MV-4-11 (cell line): ENCODE results near the gene ASPHD2.

Source experiments
- DNase-seq: peaks from one replicate; lab custom pipeline; 2025; lab: John Stamatoyannopoulos, UW

The ASPHD2 gene

DNA sequence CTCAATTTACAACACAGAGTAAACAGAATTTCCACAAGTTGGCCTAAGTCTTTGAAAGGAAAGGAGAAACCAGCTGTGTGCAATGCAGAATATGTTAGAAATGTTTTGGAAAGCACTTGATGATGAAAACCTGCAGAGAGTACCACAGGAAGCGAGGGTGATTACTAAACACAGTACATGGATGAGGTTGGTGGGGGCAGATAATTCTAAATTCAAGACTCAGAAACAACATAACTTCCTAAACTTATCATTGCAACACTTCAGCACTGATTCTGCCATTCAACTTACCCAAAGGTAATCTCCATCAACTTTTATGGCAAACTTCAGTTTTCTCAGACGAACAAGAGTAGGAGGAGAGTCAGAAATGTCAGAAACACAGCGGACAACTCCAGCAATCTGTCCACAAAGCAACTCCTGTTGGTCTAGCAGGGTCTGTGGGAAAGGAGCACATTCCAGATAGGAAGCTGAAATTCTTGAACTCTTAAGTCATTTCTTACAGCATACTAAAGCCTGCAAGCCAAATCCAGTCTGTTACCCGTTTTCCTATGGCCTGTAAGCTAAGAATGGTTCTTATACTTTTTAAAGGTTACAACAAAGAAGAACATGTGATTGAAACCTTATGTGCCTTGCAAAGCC is 47.8 kb downstream of the ASPHD2 start:
- DNase-seq: peak; percentile 59

DNA sequence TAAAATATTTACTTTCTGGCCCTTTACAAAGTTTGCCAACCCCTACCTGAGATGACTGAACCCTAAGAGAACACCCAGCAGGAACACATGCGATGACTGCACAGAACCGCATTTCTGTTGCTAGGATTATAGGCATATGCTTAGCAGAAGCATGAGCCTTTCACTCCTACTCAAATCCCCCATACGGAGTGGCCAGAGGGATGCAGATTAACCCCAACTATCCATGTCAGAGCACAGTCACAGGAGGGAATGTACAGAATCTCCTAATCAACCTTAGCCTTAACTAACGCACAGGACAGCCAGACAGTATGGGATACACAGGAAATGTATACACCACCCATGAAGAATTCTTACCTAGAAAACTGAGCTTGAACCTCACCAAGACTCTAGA is 48.3 kb downstream of the ASPHD2 start:
- DNase-seq: no peak

DNA sequence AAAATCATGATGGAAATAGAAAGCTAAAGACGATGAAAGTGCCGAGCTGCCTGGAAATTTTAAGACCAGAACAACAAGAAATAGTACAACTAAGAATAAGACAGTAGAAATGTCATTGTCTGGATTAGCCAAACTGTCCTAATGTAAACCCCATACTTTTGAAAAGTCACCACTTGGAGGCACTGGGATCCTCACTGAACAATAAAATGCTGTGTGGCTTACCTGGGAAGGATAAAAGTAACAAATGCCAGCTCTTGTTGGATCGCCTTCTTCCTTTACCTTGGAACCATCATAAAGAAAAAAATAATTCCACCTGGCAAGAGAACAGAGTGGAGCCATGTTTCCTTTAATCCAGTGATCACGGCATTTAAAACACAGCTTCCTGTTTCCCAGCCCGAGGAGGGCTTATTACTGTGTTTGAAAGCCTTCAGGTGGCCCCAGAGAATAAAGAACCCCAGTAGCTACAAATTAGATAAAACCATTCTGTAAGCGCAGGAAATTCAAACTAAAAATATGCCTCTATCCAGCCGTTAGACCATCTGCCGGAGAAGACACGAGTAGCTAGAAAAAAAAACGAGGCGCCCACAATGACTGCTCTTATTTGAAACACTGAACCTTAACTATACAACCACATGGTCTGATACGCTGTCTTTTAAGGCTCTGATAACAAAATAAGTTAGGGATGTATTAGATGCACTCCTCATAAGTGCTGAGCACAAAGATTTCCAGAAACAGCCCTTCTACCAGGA is 50.2 kb downstream of the ASPHD2 start:
- DNase-seq: peak; percentile 58

DNA sequence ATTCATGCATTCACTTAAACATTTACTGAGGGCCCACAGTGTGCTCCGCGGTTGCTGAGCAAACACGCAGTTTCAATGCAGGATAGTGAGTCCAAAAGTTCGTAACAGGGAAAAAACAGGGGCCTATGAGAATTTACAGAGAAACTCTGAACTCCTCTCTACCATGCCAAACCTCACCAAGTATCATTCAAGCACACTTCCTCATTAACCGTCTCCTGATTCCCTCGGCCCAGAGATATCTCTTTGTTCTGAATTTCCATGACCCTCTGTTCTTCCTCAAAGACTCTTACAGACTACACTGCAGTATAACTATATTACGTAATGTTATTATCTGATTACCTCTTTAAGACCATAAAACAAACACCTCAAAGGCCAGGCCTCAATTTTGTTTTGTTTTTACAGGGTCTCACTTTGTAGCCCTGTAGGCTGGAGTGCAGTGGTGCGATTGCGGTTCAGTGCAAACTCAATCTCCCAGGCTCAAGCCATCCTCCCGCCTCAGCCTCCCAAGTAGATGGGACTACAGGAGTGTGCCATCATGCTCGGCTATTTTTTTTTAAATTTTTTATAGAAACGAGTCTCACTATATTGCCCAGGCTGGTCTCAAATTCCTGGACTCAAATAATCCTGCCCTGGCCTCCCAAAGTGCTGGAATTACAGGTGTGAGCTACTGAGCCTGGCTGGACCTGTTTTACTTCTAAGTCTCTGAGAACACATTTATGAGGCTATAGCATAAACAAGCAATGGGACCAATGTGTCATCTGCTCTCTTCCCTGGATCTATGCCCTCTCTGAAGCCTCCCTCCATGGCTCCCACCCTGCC is 50.9 kb downstream of the ASPHD2 start:
- peak; percentile 82 for DNase-seq

DNA sequence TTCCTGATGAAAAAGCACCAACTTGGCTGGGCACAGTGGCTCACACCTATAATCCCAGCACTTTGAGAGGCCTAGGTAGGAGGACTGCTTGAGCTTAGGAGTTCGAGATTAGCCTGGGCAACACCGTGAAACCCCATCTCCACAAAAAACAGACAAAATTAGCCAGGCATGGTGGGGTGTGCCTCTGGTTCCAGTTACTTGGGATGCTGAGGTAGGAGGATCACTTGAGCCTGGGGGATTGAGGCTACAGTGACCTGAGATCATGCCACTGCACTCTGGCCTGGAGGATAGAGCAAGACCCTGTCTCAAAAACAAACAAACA is 51.5 kb downstream of the ASPHD2 start:
- no peak for DNase-seq

DNA sequence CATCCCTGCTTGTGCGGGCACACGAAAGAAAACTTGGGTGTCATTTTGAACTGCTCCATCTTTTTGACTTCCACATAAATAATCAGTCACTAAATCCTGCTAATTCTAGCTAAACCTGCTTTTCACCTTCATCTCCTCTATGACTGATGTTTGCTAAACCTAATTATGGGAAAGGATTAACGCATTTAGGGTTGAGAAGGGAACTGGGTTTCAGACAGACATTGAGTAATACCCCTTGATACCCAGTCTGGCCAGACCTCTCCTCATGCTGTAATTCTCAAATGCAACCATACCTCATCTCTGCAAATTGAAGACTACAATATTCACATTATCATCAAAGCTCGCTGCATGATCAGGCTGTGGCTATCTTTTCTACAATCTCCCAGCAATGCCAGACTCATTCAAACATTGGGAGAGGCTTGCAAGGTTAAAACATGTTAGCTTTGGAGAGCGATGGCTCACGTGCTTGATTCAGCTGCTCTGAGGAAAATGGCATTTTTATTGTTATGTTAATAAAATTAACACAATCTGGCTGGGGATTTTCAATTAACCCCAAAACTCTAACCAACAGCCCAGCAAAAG is 52.1 kb downstream of the ASPHD2 start:
- peak; percentile 52 for DNase-seq

DNA sequence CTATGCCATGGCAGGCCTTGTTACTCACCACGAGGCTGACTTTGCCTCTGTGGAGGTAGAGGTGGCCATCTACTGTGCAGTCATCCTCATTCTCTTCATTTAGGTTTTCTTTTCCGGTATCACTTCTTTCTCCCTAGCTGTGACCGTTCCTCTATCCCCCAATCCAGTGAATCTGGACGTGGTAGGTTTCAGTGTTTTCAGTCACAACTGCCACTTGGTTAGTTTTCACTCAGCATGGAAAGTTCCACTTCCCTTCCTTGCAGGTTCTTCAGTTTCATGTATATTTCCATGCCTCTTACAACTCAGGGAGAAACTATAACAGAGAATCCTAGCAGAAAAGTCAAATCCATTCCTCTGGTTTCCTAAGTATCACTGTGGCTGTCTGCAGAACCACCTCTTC is 52.6 kb downstream of the ASPHD2 start:
- DNase-seq: peak; percentile 91

DNA sequence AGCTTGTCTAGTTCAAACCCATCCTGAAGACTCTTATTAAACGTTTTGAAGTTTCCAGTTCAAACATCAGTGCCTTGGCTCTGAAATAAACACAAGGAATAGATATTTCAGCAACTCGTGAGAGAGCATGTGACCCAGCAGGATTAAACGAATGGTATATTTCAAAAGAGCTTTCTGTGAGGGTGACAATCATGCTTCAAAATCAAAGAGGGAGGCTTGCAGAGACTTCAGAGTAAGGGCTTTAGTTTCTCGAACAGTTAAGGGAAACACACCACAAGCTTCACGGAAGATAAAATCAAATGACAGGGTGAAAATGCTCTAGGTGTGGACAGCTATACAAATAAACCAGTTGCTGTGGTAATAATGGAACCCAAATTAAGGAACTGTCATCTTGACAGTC is 53.1 kb downstream of the ASPHD2 start:
- peak; percentile 57 for DNase-seq

DNA sequence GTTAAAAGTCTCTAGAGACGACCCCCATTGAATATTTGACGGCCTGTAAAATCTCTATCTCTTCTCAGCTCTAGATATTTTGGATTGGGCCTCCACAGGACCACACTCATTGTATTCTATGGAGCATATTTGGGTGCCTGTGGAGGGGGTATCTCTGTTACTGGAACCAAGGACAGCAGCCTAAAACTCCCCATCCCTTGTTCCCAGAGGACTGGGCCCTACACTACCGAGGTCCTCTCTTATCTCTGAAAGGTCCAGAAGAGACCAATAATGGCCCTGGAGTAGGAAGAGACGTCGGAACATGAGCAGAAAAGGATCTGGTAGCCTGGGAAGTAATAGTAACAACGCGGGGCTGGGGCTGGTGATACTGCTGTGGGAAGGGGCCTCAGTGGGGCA is 54.0 kb downstream of the ASPHD2 start:
- DNase-seq: no peak

DNA sequence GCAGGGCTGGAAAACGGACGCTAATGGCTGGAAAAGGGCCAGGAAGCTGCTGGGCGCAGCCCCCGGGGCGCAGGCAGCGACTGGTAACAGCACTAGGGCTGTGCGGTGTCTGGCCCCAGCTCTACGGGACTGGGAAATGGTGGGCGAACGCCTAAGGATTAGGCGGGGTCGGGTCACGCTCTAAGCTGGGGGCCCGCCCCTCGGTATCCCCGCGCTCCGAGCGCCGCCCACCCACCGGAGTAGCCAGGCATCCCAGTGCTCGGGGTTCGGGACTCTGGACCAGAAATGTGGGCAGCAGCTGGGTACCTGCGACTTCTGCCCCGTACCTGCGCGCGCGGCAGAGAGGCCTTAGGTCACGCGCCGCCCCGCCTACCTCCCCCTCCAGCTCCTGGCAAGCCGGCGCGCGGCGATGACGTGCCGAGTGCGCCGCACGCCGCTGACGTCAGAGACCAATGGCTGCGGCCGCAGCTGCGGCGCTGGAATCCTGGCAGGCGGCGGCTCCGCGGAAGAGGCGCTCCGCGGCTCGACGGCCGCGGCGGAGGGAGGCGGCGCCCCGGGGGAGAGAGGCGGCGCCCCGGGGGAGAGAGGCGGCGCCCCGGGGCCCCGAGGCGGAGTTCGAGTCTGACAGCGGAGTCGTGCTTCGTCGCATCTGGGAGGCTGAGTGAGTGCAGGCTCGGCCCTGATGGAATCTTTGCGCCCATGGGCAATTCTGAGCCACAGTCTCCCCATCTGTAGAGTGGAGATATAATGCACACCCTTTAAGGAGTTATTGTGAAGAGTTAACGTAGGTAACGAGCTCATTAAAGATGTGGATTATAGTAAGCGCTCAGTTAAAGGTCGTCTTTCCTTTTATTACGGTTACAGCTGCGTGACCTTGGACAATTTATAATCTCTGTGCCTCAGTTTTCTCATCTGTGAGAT is 54.6 kb downstream of the ASPHD2 start, which contains the start of the genes HPS4 and SRRD:
HPS4 (minus strand) TSS at position 345 of the 921 bp plus-strand sequence. CDS start 2,021 bp downstream, outside the sequence.
SRRD (plus strand) TSS at position 439 of the 921 bp plus-strand sequence; CDS start at position 453, 14 bp downstream.
- DNase-seq: peak; percentile 78

DNA sequence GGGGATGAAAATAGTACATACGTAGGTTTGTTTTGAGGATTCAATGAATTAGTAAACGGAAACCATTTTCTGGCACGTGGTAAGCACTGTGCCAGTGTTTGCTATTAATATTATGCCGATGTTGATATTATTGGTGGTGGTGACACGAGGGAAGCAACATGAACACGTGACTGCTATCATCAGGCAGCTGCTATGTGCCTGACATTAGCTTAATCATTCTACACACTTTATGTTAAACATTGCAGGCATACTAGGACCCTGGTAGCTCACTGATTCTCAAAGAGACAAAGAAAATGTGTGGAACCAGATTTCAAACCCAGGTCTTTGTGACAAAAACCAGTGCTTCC is 55.3 kb downstream of the ASPHD2 start:
- DNase-seq: no peak

DNA sequence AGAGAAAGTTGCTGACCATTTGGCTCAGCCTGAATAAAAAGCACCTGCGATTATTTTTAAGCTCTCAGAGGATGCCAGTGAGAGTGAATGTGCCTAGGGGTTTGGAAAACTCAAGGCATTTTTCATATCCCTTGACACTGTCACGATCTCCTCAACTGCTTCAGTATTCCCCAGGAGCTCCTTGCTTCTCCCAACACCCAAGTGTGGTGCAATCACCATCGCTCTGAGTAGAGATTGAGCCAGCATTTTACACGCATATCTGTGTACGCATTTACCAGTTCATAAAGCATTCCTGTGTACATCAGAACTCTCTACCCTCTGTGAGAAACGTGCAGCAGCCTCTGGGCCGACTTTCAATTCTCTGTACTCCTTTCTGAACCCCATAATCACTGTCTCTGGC is 56.0 kb downstream of the ASPHD2 start:
- no peak for DNase-seq

DNA sequence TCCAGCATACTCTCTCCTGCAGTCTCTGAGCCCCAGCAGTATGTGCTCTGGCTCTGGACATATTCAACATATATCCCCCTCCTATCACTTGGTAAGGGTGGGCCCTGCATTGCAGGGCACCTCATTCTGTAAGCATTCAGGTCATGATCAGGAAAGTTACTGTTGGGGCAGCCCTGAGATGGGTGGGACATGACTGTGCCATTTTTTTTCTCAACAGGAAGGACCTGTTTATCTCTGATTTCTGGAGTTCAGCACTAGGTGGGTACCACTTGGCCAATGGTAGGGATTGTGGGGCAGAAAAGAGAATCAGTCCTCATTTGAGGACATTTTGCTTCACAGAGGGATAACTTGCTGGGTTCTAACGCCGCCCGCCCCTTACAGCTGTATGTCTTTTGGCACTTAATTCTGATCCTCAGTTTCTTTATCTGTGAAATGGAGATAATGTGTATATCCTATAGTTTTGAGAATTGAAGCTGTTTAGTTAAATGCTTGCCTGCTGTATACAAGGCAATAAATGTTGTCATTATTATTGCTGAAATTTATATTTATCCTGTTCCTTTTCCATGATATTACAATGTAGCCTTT is 56.8 kb downstream of the ASPHD2 start:
- no peak for DNase-seq

DNA sequence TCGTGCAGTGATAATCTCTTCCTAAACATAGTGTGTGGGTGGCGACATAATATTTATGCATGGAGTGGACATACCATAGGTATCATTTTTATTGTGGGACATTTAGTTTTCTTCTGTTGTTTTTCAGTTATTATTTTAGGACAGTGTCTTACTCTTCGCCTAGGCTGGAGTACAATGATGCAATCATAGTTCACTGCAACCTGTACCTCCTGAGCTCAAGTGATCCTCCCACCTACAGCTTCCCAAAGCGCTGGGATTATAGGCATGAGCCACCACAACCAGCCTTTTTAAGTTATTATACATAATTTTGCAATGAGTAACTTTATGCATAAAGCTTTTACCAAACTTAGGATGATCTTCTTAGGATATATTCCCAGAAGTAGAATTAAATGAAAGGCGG is 57.3 kb downstream of the ASPHD2 start:
- no peak for DNase-seq

DNA sequence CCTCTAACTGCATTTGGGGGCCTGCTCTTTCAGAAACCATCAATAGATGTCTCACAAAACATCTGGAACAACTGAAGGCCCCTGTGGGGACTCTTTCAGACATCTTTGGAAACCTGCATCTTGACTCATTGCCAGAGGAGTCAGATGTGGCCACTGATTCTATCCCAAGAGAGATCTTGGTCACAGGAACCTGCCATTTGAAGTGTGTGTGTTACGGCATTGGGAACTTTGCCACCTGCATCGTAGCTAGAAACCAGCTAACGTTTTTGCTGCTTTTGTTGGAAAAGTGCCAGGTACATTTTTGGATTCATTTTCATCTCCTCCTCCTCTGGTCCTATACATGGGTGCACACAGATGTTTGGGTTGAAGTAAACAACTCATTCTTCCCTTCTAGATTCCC is 58.9 kb downstream of the ASPHD2 start:
- no peak for DNase-seq

DNA sequence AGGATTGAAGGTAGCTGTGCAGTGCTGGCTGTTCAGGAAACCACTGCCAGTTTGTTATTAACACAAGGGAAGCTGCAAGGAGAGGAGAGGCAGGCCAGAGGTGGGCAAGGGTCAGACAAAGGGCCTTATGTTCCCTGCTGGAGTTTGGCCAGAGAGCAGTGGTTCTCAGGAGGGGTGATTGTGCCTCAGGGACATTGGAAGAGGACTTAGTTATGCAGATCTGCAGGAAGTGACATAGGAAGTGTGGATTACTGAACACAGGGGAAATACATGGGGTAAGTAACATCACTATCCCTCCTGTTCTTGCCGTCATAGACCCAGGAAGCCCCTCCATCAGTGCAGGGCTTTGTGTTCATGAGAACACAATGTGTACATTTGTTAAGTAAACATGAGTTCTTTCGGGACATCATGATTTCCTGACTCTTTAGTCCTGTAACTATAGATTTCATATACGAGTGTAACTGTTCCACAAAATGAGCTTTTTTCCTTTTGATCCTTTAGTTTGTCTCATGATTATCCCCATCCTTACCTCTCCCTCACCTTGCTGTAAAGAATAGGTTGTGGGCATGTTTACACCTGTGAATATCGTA is 60.5 kb downstream of the ASPHD2 start:
- no peak for DNase-seq

DNA sequence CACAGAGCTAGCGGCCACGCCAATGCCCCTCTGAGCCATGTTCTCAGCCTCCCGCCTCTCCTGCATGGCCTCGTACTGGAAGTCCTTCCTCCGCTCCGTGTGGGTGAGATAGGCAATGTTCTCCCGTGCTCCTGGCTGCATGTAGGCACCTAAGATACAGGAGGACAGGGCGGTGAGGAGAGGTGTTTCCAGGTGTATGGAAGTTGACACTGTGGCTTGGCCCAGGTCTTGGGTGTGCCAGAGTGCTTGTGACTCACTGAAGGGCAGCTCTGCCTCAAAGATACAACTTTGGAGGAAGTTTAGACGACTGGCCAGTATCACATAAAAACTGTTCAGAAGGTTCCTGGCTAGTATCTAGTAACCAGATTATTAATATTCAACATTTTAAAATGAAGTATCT is 63.2 kb downstream of the ASPHD2 start:
- no peak for DNase-seq

DNA sequence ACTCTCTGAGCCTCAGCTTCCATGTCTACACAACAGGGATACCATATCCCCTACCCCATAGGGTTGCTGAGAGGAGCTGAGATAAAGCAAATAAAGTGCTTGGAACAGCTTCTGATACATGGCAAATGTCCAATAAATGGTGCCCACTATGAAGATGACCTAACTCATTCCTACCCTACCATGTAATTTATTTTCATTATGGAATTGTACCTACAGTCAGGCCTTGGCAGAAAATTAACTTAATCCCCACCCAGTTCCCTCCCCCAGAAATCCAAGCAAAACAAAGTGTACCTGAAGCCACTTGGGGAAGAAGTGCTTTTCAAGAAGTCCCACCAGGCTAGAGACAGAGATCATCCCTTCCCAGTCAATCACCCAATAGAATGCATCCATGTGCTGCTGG is 65.4 kb downstream of the ASPHD2 start:
- no peak for DNase-seq
